Ovary (tissue), 3 donors: ENCODE results near the gene PCNX1.

Experiments
- CTCF ChIP-seq, 3 donors: fragments of 450-650 bp in 2 of 3; fragments of 200-600 bp in 1 of 3; IDR thresholded peaks; one replicate each; pipeline versions ENCODE4 v1.5.1 to v1.8.0; 2016 to 2022; ENCODE audit warnings: antibody characterized with exemption in 3 of 3, mild to moderate bottlenecking in 1 of 3
- EP300 ChIP-seq: sonication (generic); formaldehyde crosslinking; IDR thresholded peaks from one replicate; pipeline ENCODE4 v1.6.1; 2017; ENCODE audit warnings: antibody characterized with exemption
- POLR2A ChIP-seq: fragments of 450-650 bp; IDR thresholded peaks from one replicate; pipeline ENCODE4 v1.6.1; 2017; ENCODE audit warnings: antibody characterized with exemption, mild to moderate bottlenecking, moderate library complexity
- donor health status: DM: no; HTN: no; CAD: no.

- TF ChIP-seq CTCF (IDR thresholded peaks at IDR 0.05) = no peak
- TF ChIP-seq POLR2A = no peak
- TF ChIP-seq EP300 = no peak
Observed at GRCh38 chr14:71107921-71108320, 200.7 kb downstream of the PCNX1 start.
